Measurements from ENCODE around the gene ARHGEF3.

GRCh38 chr3:56748663-56749231 is 53.0 kb downstream of the ARHGEF3 start:
- TF ChIP-seq EZH2 (IDR thresholded peaks at IDR 0.05) (no peak), POLR2AphosphoS5 (IDR thresholded peaks at IDR 0.05; ENCODE audit: borderline replicate concordance, low read depth, low read length) (no peak)

Measured in SK-N-MC (cell line).